GM19397 (cell line): ENCODE data around the gene TNFRSF1A.
"Not testable (repeated sequence)": the region's sequence is repeated elsewhere in the genome, so short reads cannot be mapped to it uniquely, and the experiment has no call there.

ENCODE experiments used
- ATAC-seq: cut with Tn5 transposase; IDR thresholded peaks from one replicate; pipeline ENCODE4 v1.9.1; 2021; ENCODE audit warnings: mild to moderate bottlenecking, moderate library complexity; ENCODE audit not compliant: unreplicated experiment

The TNFRSF1A gene

DNA sequence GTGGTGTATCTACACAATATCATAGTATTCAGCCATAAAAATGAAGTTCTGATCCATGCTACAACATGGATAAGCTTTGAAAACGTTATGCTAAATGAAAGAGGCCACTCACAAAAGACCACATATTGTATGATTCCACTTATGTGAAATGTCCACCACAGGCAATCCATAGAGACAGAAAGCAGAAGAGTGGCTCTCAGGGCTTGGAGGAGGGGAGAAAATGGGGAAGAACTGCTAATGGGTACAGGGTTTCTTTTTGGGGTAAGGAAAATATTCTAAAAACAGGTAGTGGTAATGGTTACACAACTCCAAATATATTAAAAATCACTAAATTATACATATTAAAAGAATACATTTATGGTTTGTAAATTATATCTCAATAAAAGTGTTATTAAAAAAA lies 17.0 kb upstream of the TNFRSF1A start:
- no peak for ATAC-seq

DNA sequence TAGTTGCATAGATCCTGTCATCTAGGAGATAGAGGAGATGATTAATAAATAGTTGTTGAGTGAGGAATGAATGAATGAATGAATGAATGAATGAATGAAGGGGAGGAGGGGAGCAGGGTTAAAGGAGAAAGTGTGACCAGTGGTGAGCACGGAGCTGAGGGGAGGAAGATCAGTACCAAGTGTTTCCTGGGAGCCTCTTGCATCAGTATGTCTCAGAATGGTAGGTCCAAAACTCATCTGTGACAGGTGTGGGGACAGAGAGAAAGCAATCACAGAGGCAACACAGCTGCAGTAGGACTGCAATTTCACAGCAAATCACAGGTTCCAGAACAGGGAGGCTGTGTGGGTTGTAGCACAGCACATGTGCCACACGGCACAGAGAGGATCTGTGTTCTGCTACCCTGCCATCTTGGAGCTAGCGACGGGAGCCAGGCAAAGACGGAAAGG lies 14.5 kb upstream of the TNFRSF1A start:
- ATAC-seq: no peak

DNA sequence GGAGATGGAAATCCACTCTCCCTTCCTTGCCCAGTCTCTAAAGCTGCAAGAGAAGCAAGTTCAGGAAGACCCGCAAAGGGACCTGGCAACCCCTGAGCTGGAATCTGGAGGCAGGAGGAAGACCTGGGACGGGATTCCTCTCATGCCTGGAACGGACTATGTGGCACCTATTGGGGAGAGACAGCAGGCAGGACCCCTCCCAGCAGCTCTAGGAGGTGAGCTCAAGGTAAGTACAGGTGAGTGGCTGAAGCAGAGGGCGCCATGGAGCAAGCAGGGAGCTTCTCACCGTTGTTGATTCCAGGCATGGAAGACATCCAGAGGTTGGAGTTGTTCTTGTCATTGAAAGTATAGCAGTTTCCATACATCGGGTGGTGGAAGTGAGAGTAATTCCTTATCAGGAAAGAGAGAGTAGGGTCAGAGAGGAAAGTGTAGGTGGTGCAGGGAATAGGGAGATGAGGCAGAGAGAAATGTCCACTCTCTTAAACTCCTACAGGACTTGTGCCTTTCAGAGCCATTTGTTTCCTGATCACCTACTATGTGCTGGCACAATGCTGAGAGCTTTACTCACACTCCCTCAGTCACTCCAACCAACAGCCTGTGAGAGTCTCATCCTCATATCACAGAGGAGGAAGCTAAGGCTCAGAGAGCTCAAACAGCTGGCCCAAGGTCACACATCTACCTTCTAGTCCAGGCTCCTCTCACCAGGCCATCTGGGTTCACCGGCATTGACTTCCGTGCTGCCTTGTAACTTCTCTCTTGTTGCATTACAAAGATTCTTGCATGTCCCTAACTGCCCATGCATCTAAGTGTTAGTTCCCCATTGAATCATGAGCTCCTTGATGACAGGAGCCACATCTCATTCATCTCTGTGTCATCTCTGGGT lies 13.9 kb upstream of the TNFRSF1A start:
- no peak for ATAC-seq

DNA sequence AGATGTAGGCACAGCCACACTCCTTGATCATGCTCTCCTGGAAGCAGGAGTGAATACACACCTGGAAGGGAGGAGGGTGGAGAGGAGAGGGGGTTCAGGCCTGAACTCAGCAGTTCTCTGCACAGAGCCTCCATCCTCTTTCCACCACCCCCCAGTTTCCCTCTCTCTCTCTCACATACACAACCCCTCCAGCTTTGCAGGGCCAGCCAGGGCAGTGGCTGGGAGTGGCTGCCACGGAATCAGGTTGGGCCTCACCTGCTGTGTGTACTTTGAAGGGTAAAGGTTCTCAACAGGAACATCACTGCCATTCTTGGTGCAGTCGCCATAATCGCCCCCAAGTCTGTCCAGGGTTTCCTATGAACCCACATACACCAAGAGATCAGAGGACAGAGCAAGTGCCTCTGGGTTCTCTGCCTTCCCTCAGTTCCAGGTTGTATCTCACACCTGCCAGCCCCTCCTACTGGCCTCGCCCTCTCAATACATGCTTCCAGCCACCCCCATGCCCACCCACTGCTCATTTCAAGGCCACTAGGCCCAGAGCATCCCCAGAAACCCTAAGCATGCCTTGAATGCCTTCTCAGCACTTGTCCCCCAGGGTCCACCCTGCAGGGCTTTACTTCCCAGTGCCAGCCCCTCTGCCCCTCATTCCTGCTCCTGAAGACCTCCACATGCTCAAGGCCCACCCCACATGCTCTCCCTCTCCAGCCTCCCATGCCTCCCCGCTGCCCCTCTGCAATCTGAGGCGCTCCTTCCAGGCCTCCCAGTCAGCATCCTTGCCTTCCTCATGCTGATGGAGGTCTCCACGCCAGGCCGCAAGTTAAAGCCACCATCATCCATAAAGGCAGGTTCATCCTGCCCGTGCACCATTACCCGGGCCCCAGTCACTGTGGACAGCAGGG lies 12.9 kb upstream of the TNFRSF1A start:
- ATAC-seq: no peak

DNA sequence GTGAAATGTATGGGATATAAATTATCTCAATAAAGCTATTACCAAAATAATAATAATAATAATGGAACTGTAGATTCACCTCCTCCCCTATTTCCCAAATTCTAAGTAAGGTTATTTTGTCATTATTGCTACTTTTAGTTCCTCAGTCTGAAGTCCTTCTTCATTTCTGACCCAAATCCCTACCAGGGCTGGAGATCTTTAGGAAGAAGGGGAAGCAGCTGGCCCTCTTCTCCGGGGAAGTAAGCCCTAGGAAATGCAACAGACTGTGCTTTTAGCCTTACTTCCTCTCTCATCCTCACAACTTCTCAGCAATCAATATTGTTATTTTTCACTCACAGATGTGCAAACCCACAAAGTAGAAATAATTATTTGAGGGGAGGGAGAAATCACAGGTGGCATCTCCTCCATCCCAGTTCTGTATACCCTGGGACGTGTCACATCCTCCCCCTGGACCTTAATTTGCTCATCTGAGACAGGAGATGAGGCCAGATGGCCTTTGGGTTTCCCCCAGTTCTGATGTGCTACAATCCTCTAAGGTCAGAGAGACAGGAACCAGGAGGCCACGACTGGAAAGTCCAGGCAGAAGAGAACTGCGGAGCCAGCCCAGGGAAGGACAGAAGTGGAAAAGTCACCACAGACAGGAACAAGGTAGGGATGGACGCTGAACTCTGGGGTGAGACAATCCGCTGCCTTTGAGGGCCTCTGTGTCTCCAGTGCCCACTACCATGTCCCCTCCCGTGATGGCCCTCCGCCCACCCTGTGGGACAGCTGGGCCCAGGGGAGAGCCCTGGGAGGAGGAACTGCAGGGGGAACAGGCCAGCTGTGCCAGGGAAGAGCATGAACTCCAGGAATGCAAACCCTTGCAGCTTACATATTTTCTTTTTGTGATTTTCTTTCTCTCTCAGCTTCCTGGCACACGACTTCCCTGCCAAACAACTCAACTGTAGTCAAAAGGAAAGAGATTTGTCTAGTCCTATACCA lies 10.6 kb upstream of the TNFRSF1A start:
- ATAC-seq: no peak

DNA sequence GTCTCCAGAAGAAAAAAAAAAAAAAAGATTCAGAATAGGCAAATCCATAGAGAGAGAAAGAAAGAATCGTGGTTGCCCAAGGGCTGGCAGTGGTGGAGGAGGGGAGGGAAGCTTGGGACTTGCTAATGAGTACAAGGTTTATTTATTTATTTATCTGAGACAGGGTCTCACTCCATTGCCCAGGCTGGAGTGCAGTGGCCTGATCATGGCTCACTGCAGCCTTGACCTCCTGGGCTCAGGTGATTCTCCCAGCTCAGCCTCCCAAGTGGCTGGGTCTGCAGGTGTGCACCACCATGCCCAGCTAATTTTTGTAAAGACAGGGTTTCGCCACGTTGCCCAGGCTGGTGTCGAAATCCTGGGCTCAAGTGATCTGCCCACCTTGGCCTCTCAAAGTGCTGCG lies 9.7 kb upstream of the TNFRSF1A start:
- no peak for ATAC-seq

DNA sequence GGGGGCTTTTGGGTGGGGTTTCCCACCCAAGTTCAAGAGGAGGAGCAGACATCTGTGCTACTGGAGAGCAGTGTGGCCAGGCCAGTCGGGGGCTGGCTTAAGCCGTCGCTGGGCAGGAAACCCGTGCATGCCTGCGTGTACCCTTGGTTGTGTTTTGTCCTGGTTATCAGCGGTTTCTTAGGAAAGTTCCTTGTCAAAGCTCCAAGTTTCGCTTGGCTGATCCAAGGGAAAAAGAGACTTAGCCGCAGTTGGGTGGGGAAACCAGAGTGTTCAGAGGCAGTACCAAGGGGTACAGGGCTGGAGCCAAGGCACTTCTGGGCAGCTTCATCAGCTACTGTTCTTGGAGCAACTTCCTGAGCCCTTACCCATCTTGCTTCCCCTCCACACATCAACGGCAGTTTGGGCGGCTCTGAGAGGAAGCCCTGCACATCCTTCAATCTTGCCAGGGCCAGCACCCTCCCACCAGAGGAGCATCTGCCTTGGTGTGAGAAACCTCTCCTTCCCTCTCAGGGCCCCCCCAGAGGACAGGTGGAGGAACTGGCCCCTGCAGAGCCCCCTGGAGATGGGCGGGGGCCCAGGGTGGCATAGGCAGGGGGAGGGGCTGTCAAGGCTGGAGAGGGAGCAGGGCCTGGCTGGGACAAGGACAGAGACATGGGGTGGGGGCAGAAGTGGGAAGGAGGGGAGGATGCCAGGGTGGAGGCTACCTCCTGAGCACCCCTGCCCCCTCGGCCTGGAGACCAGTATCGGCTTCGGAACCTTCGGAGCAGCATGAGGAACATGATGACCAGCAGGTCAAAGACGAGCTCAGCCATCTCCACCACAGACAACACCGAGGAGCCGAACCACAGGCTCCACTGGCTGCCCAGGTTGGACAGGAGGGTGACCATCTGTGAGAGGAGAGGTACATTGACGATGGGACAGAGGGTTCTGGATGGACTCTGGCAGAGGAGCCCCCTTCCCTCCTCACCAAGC lies 5.8 kb upstream of the TNFRSF1A start:
- no peak for ATAC-seq

DNA sequence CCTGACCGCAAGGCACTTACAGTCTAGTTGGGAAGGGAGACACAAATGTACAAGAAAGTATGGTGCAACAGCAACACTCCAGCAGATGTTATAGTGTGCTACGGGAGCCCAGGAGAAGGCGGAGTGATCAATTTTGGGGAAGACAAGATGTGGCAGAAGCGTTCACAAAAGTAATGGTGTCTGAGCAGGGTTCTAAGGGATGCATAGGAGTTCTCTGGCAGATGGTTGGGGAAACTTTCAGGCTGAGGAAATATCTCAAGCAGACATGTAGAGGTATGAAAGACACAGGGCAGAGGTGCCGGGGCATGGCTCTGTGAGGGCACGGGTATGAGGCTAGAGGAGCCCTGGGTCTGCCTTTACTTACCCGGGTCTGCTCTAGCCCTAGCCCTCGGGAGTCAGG lies 5.1 kb upstream of the TNFRSF1A start:
- ATAC-seq: no peak

DNA sequence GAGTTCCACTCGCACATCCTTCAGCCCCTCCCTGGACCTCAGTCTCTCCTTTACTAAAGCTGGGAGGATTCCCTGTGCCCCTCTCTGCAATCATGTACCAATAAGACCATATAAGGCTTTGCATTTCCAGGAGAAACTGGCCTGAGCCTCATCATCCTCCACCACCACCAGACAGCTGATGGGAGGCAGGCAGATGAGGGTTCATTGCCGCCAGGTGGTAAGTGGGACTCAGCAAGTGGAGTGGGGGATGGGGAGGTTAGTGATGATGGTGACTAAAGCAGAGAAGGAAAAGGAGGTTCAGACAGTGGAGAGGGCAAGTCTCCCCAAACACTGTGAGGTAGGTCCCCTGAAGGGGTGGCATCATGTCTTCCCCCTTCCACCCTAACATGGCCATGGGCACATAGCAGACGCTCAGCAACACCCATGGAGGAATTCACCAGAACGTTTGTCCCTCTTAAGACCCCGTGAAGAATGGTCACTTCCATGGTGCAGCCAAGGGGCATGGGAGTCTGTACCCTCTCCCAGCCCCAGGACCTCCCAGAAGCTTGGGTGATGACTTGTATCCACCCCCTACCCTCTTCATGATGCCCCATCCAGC lies 4.5 kb upstream of the TNFRSF1A start:
- no peak for ATAC-seq

DNA sequence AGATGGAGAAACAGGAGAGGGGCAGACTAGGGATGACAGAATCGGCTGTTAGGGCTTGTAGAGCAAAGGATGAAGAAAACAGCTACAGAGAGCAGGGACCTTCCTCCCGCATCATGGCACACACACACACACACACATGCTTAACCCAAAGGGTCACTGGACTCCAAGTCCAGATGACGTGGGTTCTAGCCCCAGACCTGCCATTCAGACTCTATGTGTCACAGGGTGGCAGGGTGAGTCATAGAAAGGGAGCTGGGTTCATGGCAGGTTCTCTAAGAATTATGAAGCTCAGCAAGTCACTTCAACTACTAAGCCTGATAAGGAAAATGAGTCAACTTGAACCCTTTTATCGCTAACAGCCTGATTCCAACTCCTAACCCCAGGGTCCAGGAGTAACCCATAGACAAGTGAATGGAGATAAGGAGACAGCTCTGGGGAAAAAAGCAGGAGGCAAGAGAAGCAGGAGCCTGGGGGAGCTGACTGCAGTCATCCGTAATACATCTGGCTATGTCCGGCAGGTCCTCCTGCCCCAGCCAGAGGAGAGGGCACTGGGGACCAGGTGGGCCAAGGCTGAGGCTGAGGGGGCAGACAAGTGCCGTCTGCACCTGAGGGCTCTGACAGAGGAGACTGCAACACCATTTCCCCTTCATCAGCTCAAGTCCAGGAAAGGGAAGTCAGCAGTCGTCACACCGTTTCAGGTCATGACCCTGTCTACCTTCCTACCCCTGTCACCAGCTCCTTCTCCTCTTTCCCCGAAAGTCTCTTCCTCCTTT lies 3.6 kb upstream of the TNFRSF1A start:
- ATAC-seq: no peak

DNA sequence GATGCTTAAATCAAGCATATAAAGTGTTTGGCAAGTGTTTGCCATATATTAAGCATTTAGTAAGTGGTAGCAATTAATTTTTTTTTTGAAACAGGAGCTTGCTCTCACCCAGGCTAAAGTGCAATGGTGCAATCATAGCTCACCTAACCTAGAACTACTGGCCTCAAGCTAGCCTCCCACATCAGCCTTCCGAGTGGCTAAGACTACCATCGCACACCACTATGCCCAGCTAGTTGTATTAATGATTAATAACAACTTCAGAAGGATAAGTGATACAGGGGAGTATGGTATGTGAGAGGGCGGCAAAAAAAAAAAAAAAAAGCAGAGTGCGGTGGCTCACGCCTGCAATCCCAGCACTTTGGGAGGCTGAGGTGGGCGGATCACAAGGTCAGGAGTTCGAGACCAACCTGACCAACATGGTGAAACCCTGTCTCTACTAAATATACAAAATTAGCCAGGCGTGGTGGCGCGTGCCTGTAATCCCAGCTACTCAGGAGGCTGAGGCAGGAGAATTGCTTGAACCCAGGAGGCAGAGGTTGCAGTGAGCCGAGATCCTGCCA lies 2.3 kb upstream of the TNFRSF1A start:
- not testable (repeated sequence) for ATAC-seq

DNA sequence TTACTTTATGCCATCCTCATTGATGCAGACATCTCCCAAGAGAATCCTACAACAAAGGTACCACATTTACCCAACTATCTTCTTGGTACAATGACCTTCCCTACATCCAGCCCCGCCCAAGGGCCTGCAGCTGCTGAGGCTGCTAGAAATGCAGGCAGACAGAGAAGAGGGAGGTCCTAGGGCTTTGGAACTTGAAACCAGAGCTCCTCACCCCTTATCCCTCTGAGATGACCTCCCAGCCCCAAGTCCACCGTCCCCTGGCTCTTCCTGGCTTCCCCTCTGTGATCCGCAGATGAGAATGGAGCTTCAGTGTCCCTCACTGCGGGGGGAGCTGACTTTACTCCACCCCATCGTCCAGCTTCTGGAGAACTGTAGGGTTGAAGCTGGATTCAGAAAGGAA lies 1.6 kb upstream of the TNFRSF1A start:
- no peak for ATAC-seq

DNA sequence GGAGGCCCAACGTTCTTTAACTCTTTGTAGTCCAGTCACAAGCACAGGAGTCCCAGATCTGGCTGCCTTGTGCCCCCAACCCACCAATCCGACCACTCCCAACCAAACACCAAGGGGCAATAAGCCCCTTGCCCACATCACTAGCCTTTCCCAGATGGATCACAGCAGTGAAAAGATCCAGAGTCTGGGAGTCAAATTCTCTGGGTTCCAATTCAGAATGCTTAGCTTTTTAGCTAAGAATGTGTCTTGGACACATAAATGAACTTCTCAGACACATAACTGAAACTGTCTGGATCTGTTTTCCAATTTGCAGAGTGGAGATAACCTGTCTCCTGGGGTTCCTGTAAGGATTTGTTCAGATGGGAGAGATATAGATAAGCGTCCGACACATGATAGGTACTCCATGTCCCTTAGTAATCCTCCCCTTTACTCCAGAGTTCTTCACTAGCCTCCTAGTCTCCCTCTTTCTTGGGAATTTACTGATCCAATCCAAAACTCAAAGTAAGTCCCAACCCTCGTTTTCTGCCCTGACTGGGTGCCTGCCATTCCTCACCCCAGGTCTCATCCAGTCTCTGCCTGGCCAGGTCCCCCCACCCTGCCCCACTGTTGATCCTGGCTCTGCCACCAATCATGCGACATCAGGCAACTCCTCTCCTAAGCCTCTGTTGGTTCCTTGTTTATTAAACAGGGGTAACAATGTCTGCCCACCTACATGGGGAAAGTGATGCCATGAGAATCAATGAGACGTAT lies 439 bp upstream of the TNFRSF1A start:
- no peak for ATAC-seq

DNA sequence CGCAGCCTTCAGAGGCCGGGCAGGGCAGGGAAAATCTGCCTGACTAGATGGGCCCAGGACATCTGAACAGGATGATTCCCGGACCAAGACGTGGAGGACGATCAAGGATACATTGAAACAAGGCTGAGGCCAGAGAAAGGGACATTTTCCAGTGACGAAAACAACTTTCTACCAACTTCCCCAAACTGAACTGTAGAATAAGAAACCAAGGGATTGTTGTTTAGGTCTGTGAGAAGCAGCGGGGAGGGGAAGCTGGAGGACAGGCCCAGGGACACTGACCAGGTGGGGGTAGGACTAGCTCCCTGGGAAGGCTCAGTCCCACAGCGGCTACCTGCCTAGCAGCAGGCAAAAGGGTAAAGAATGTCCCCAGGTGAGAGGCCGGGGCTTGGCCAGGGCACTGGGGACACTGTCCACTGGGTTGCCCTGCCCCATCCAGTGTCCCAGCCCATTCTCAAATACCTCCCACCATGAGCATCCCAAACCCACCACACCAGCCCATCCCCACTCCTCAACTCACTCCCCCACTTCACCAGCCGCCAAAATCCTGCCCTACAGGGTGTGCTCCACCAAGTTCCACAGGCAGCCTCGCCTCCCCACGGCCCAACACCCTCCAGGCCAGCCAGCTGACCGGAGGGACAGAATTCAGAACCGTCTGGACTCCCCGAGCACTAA lies 995 bp downstream of the TNFRSF1A start:
- ATAC-seq: no peak

DNA sequence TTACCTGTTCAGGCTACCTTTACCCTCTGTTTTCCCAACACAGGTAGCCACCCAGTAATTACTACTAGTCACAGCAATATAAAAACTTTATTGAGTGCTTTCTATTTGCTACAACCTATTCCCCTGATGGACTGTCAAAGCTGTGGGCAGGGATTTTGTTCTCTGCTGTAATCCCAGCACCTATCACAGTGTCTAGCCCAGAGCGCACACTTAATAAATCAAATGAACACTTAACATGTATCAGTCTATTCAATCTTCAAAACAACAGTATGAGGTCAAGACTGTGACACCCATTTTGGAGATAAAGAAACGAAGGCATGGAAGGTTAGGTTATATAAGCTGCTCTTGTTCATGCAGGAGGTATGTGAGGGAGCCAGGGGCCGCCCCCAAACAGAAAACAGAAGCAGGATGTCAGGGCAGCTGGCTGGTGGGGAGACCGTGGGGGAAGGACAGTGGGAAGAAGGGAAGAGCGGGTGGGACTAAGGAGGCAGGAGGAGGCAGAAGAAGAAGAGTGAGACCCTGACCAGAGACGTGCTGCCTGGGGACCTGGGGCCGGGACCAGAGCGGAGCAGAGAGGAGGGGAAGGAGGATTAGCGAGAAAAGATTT lies 1.7 kb downstream of the TNFRSF1A start:
- ATAC-seq: no peak

DNA sequence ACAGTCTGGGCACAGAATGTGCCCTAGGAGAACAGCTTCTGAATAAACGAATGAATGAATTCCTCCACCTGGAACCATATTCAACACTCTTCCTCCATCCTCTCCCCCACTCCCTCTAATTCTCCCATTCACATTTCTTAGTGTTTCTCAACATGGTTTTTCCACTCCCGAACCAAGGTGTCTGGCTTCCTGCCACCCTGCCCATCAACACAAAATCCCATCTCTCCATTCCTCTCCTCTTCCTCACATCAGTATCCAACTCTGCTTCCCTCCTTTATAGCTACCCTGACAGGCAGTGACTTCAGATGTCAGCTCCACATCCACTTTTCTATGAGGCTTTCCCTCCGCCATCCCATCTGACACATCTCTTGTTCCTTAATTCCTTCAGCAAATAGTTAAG lies 2.9 kb downstream of the TNFRSF1A start:
- ATAC-seq: no peak
